Retinal pigment epithelial cell (primary cell): ENCODE measurements around the gene MEAF6.
A peak's percentile ranks its signal among the peaks of the same experiment; 100 is the strongest.

Experiments
- DNase-seq: peaks from one replicate; pipeline ENCODE4 v3.0.0-alpha.2; 2010; ENCODE audit warnings: low read depth
- H3K4me3 ChIP-seq: 2 replicates; pipeline ENCODE4 v1.5.1; 2011; ENCODE audit warnings: mild to moderate bottlenecking, low read length, control low read depth, moderate library complexity
- TF ChIP-seq, protein P1 (sequence below): conservative IDR thresholded peaks from 2 replicates; pipeline ENCODE4 v1.5.1; 2011; ENCODE audit warnings: low read depth, low read length, control low read depth, inconsistent platforms

MEAF6 gene

DNA sequence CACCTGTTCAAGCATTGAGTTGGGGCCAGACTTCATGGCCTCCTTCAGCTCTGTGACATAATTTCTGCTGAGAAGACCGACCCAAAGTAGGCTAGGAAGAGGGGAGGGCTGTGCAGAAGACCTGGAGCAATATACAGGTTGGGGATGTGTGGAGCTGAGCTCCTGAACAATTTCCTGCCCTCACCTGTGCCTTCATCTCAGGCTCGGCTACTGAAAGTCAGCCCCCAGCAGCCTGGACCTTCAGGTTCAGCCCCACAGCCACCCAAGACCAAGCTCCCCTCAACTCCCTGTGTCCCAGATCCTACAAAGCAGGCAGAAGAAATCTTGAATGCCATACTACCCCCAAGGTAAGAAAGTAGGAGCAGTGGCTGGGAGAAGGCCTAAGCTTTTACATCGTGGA, 42.8 kb upstream of the MEAF6 start:
- TF ChIP-seq, protein P1, sequence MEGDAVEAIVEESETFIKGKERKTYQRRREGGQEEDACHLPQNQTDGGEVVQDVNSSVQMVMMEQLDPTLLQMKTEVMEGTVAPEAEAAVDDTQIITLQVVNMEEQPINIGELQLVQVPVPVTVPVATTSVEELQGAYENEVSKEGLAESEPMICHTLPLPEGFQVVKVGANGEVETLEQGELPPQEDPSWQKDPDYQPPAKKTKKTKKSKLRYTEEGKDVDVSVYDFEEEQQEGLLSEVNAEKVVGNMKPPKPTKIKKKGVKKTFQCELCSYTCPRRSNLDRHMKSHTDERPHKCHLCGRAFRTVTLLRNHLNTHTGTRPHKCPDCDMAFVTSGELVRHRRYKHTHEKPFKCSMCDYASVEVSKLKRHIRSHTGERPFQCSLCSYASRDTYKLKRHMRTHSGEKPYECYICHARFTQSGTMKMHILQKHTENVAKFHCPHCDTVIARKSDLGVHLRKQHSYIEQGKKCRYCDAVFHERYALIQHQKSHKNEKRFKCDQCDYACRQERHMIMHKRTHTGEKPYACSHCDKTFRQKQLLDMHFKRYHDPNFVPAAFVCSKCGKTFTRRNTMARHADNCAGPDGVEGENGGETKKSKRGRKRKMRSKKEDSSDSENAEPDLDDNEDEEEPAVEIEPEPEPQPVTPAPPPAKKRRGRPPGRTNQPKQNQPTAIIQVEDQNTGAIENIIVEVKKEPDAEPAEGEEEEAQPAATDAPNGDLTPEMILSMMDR: no peak

DNA sequence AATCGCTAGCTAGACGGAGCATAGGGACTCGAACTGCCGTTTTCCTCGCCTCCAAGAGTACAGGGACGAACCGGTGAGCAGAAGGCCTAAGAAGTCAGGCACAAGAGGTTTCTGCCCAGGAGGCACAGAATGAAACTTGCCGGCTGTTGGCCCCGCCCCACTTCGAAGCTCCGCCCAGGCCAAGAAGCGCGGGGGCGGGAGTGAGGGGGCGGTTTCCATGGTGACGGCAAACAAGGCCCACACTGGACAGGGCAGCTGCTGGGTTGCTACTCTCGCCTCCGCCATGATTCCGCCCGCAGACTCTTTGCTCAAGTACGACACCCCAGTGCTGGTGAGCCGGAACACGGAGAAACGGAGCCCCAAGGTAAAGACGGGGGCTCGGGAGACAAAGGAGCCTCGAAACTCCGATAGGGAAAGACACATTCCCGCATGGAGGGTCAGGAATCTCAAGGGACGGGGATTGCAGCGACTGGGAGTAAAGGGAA, 42.2 kb upstream of the MEAF6 start, which contains the start of gene DNALI1:
TSS of gene DNALI1 (plus strand) at position 229 of the 485 bp plus-strand sequence. CDS start at position 284, 55 bp downstream.
- peak within 1 kb of the TSS; percentile 65 for H3K4me3 ChIP-seq
- TF ChIP-seq, protein P1: no peak
- peak; percentile 61 for DNase-seq

More for the DNA sequence above, 42.8 kb upstream of the MEAF6 start:
- peak overlapping the region; percentile 65 for H3K4me3 ChIP-seq
- no peak for DNase-seq

DNA sequence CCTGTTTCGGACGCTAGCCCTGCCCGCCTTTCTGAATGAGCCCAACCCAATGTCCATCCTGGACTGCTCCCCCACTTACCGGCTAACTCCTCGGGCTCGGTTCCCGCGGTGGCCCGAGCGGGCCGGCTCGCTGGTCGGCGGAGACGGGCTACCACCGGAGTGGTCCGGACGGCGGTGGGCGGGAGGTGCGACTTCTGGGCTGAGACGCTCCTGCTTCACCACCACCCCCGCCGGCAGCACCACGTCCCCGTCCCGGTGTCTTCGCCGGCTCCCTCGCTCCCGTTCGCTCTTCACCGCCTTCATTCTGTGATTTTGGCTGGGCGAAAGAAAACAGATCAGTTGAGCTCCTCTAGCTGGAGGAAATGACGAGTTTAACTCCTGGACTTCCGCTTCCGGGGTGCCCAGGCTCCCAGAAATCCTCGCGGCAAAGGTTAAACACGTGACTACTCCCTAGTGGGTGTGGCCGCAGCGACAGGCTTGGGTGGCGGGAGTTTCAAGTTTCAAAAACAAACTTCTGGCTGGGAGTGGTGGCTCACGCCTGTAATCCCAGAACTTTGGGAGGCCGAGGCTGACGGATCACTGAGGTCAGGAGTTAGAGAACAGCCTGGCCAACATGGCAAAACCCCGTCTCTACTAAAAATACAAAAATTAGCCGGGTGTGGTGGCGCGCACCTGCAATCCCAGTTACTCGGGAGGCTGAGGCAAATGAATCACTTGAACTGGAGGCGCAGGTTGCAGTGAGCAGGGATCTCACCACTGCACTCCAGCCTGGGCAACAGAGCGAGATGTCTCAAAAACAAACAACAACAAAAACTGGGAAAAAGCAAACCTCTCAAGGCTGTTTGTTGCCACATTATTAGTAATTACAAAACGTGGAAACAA, 39.6 kb upstream of the MEAF6 start, which contains the start of gene SNIP1:
TSS of gene SNIP1 (minus strand) at position 367 of the 882 bp plus-strand sequence. CDS start at position 303, 64 bp downstream.
- H3K4me3 ChIP-seq: peak within 1 kb of the TSS; percentile 96
- DNase-seq: peak; percentile 70
- TF ChIP-seq, protein P1: no peak

DNA sequence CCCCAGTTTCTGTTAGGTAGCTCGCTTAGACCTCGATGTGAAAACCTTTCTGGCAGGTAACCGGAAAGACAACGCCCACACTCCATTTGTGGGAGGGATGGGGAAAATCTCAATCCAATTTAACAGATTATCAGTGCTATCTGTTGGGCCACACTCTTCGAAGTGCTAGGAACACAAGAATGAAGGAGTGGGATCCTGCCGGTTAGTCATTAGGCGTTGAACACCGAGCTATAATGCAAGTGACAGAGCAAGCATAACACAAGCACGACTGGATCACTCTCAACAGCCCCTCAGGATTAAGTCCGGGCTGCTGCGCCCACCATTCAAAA, 39.0 kb upstream of the MEAF6 start:
- TF ChIP-seq, protein P1: no peak
- peak overlapping the region; percentile 96 for H3K4me3 ChIP-seq
- DNase-seq: no peak

DNA sequence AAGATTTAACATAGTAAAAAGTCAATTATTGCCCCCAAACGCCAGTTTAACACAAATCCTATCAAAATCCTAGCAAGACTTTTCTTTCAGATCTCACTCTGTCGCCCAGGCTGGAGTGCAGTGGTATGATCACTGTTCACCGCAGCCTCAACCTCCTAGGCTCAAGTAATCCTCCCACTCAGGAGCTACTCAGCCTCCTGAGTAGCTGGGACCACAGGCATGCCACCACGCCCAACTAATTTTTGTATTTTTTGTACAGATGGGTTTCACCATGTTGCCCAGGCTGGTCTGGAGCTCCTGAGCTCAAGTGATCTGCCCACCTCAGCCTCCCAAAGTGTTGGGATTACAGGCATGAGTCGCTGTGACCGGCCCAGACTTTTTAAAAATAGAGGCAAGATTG, 34.8 kb upstream of the MEAF6 start:
- H3K4me3 ChIP-seq: no peak overlapping the region
- TF ChIP-seq, protein P1: no peak
- DNase-seq: no peak

DNA sequence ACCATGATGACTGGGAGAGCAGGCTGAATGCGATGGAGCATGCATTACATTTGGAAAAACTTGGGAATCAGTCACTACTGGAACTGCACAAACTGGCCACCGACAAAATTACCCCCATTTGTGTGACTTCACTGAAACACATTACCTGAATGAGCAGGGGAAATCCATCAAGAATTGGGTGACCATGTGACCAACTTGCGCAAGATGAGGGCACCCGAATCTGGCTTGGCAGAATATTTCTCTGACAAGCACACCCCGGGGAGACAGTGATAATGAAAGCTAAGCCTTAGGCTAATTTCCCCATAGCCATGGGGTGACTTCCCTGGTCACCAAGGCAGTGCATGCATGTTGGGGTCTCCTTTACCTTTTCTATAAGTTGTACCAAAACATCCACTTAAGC, 30.5 kb upstream of the MEAF6 start:
- DNase-seq: no peak
- TF ChIP-seq, protein P1: no peak
- H3K4me3 ChIP-seq: no peak overlapping the region

DNA sequence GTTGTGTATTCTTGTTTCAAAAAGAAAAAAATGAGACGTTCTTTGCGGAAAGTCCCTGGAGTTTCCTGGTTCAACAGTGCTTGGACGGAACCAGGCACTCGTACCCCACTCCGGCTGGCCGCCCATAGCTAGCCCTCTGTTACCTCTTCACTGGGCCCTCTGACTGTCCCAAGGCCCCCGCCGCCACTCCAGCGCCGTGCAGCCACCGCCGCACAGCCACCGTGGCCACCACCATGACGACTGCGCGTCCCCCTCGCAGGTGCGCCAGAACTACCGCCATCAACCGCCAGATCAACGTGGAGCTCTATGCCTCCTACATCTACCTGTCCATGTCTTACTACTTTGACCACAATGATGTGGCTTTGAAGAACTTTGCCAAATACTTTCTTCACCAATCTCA, 30.0 kb upstream of the MEAF6 start:
- TF ChIP-seq, protein P1: no peak
- no peak for DNase-seq
- no peak overlapping the region for H3K4me3 ChIP-seq
